GM13976 (cell line): ENCODE data around the gene FADS2.

Experiments
- DNase-seq: peaks from one replicate; pipeline ENCODE4 v3.0.0; 2012; ENCODE audit warnings: low spot score
- in situ Hi-C: fragments of 300-500 bp; cut with MboI; formaldehyde crosslinking; loops from one replicate; pipeline ENCODE4 v1.12.0; 2022; ENCODE audit warnings: low sequenced_read_pairs, mixed read lengths, inconsistent platforms; ENCODE audit not compliant: unreplicated experiment
- TF ChIP-seq, protein P1 (sequence below): IDR thresholded peaks from 2 replicates; pipeline ENCODE4 v1.5.1; 2012; ENCODE audit warnings: borderline replicate concordance, mild to moderate bottlenecking; ENCODE audit not compliant: insufficient read depth; ENCODE audit errors: extremely low read depth, missing control alignments, control extremely low read depth

Gene FADS2

DNA sequence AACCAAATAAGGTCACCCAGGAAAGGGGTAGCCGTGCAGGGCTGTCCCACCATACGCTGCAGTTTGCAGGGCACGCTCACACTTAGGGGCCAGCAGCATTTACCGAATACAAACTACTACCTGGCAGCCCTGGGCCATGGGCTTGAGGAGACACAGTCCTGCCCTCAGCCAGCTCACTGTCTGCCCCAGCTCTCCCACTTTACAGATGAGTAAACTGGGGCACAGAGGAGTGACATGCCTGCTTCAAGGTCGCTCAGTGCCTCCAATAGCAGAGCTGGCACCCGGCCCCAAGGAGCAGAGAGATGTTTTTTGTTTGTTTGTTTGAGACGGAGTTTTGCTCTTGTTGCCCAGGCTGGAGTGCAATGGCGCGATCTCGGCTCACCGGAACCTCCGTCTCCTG is 60.5 kb downstream of the FADS2 start:
- TF ChIP-seq, protein P1, sequence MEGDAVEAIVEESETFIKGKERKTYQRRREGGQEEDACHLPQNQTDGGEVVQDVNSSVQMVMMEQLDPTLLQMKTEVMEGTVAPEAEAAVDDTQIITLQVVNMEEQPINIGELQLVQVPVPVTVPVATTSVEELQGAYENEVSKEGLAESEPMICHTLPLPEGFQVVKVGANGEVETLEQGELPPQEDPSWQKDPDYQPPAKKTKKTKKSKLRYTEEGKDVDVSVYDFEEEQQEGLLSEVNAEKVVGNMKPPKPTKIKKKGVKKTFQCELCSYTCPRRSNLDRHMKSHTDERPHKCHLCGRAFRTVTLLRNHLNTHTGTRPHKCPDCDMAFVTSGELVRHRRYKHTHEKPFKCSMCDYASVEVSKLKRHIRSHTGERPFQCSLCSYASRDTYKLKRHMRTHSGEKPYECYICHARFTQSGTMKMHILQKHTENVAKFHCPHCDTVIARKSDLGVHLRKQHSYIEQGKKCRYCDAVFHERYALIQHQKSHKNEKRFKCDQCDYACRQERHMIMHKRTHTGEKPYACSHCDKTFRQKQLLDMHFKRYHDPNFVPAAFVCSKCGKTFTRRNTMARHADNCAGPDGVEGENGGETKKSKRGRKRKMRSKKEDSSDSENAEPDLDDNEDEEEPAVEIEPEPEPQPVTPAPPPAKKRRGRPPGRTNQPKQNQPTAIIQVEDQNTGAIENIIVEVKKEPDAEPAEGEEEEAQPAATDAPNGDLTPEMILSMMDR = no peak
- DNase-seq = no peak
- in situ Hi-C loops = no loop called here

DNA sequence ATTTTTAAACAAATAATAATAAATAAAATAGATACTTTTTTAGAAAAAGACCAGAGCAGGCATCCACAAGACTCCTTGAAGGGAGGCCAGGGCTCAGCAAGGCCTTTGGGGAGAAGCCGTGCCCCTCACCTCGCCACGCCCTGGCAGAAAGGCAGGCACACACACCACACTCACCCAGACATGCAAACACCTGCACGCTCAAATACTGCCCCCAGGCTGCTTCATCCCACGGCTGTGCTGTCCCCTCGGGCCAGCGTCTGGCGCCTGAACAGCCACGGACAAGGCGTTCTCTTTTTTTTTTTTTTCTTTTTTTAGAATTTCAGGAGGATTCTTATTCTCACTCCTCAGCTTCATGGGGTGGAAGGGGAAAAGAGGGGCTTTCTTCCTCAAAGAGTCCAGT is 61.7 kb downstream of the FADS2 start:
- no peak for DNase-seq
- in situ Hi-C loops = loop anchor here (10.0 kb wide), 1 partner anchor 215 kb away; no protein-coding TSS in a partner anchor
- TF ChIP-seq, protein P1 = no peak

DNA sequence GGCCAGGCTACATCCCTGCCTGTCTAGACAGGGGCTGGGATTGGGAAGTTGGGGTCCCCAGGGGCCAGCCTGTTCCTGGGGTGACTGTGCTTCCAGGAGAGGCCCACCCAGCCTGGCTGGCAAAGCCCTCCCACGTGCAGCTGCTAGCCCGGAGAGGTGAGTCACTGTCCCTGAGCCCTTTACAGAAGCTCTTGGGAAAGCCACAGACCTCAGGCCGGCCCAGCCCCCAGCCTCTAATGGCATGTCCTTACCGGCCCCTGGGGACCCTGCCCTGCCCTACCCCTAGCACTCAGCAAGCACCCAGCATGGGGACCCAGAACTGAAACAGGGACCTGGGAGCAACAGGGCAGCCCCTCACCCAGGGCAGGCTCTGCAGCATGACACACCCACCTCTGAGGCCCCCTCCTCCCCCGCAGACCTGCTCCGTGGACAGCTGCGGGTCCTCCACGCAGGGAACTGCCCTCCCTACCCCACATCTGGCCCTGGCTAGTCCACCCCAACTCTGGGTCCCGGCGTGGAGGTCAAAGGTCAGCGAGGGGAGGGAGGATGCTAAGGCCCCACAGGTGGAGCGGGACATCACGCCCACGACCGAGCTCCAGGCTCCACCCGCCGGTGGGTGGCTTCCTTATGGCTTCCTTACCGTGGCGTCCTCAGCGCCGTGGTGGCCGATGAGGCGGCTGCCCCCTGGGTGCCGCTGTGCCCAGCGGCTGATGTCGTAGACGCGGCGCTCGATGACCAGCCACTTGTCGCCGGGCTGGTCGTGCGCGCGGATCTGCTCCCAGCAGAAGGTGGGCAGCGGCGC is 62.6 kb downstream of the FADS2 start:
- TF ChIP-seq, protein P1 = no peak
- in situ Hi-C loops = loop anchor here (10.0 kb wide), 1 partner anchor 214 kb away; no protein-coding TSS in a partner anchor
- peak; percentile 67 for DNase-seq

DNA sequence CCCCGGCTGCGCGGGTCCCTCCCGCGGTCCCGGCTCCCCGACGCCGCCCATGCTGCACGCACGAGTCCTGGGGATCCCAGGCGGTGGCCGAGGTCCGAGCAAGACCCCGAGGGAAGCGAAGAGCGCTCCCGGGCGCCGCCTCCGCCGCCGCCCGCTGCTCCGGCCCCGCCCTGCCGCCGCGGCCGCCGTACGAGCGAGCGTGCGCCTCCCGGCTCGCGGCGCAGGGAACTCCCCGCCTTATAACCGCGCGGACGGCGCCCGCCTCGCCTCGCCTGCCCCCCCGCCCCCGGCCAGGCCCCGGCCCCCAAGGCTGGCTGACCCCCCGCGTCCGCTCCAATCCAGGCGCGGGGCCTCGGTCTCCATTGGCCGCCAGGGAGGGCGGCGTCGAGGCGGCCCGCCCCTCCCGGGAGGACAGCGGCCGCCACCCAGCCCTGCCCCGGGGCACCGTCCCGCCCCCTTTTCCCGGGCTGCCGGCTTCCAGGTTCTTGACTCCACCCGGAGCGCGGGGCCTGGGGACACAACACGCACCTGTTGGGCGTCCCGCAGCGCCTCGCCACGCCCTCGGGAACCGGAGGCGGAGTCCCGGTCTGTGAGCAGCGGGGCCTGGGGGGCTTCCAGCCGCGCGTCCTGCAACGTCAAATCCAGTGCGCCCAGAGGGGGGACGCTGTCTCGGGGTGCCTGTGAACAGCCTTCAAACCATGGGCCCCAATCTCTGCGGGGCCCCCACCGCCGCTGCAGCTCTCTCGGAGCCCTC is 63.4 kb downstream of the FADS2 start, which contains the start of gene FADS3:
TSS of gene FADS3 (minus strand) at position 215 of the 754 bp plus-strand sequence. CDS start at position 51, 164 bp downstream.
- TF ChIP-seq, protein P1 = no peak
- in situ Hi-C loops = loop anchor here (10.0 kb wide), 1 partner anchor 213 kb away; no protein-coding TSS in a partner anchor
- peak; percentile 86 for DNase-seq

DNA sequence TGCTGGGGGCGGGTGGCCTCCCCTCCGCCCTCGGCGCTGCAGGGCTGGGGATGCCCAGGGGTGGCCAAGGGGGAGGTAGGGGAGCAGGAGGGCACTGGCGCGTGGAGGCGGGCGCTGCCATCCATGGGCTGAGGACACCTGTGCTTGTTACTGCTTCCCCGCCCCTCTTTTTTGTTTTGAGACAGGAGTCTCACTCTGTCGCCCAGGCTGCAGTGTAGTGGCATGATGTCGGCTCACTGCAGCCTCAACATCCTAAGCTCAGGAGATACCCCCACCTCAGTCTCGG is 63.9 kb downstream of the FADS2 start:
- TF ChIP-seq, protein P1 = no peak
- in situ Hi-C loops = loop anchor here (10.0 kb wide), 1 partner anchor 213 kb away; no protein-coding TSS in a partner anchor
- DNase-seq = no peak

DNA sequence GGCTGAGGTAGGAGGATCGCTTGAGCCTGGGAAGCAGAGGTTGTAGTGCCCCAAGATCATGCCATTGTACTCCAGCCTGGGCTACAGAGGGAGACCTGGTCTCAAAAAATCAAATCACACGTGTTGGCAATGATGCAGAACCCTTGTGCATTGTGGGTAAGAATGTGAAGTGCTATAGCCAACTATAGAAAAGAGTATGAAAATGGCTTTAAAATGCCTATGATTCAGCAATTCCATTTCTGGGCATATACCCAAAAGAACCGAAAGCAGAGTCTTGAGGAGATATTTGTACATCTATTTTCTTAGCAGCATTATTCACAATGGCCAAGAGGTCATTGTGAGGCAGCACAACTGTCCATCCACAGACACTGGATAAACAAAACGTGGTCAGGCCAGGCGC is 65.9 kb downstream of the FADS2 start:
- in situ Hi-C loops = loop anchor here (10.0 kb wide), 1 partner anchor 211 kb away; no protein-coding TSS in a partner anchor
- TF ChIP-seq, protein P1 = no peak
- no peak for DNase-seq
